GM12872 (cell line): ENCODE data around the gene ZNF248.

ENCODE experiments used
- TF ChIP-seq, protein P1 (sequence below): IDR thresholded peaks from 3 replicates; pipeline ENCODE4 v1.5.1; 2011; ENCODE audit warnings: low read depth, mild to moderate bottlenecking, low read length, moderate library complexity; ENCODE audit not compliant: insufficient read depth

Gene ZNF248

DNA sequence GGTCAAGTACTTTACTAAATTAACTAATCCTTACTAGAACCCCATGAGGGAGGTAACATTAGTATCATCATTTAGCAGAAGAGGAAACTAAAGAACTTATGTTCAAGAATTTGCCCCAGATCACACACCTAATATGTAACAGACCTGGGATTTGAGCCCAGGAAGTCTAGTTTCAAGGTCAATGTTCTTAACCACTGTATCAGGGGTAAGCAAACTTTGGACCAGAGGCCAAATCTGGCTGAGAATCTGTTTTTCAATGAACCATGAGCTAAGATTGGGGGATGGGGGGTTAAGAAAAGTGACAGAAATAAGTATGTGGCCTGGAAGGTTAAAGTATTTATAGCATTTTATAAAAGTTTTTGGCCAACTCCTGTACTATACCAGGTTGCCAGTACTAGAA, 95.1 kb downstream of the ZNF248 start:
- TF ChIP-seq, protein P1, sequence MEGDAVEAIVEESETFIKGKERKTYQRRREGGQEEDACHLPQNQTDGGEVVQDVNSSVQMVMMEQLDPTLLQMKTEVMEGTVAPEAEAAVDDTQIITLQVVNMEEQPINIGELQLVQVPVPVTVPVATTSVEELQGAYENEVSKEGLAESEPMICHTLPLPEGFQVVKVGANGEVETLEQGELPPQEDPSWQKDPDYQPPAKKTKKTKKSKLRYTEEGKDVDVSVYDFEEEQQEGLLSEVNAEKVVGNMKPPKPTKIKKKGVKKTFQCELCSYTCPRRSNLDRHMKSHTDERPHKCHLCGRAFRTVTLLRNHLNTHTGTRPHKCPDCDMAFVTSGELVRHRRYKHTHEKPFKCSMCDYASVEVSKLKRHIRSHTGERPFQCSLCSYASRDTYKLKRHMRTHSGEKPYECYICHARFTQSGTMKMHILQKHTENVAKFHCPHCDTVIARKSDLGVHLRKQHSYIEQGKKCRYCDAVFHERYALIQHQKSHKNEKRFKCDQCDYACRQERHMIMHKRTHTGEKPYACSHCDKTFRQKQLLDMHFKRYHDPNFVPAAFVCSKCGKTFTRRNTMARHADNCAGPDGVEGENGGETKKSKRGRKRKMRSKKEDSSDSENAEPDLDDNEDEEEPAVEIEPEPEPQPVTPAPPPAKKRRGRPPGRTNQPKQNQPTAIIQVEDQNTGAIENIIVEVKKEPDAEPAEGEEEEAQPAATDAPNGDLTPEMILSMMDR = no peak

DNA sequence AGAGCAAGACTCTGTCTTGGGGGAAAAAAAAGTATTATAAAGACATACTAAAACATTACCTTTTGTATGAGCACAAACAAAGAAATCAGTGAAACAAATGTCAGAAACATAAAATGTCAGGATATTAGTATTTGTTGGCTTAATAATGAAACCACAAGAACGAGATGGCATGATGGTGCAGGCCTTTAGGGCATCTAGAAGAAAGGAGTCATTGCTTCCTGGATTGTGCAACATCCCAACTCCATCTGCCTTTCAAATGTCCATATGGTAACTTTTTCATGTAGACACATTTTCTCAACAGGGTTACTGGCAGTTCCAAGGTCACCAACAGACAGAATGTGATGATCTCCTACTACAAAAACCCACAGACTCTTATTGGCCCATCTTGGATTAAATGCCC, 96.6 kb downstream of the ZNF248 start:
- TF ChIP-seq, protein P1 = no peak

DNA sequence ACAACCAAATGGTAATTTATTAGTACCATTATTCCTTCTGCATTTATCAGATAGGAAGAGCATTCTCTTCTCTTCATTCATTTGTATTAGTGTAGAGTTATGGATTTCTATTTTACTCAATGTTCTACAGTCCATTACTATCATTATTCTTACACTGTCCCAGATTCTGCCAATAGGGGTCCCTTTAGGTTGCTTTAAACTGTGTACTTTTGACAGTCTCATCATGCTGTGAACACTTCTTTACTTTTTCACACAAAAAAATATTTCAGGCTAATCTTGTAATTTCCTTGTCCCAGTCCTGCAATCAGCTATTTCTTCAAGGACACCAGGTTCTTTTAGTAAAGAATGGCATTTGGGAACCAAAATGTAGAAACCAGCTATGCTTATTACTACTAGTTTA, 99.3 kb downstream of the ZNF248 start:
- TF ChIP-seq, protein P1 = no peak

DNA sequence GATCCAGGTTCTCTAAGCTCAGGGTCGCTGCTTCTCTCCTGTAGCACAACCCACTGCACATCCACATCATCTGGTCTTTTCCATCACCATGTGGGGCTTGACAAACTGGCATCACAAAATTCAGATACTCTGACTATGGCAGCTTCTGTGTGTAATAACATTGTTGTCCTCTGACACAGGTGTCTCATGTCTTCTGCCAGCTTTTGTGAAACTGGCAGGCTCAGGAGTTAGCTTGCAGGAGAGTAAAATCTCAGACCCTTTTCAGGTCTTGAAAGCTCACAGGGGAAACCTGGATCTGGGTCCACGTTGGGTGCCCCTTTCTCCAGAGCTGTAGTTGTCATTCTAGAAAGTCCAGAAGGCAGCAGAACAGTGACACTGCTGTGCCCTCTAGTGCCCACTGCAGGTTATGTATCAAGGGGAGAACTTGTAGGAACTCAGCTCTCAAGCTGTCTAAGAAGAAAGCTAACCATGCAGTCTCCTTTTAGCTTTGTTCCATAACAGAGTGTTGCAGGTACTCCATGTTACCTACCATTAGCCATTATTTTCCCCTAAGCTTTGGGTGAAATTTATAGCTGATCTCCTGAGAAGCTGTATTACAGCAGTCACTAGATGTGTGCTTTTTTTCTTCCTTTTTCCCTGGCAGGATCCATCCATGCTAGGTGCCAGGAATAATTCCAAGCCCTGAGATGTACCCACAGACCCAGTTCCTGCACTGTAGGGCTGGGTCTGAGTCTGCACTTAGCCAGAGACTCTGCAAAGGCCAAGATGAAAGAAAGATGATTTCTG, 102.7 kb downstream of the ZNF248 start:
- TF ChIP-seq, protein P1 = peak; percentile 58

DNA sequence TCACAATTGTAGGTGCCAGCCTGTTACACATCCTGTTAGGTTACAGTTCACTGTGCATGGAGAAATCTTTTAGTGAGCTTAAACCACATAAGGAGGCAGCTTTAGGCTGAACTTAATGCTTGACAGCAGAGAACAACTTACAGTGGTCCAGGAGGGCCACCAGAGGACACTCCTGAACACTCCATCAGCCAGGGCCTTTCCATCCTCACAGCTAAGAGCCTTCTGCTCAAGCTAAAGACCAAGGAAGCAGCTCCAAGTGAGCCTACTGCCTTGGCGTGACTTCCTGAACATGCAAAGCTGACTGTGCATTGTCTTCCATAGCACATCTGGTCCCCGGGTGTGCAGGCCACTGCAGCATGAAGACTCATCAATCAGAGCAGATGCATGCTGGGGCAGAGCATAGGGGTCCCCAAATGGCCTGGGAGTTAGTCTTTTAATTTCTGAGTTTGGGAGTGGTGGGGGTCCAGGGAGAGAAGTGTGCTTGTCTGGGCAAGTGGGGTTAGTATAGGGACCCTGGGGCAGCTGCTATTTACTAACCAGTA, 105.0 kb downstream of the ZNF248 start:
- TF ChIP-seq, protein P1 = no peak

DNA sequence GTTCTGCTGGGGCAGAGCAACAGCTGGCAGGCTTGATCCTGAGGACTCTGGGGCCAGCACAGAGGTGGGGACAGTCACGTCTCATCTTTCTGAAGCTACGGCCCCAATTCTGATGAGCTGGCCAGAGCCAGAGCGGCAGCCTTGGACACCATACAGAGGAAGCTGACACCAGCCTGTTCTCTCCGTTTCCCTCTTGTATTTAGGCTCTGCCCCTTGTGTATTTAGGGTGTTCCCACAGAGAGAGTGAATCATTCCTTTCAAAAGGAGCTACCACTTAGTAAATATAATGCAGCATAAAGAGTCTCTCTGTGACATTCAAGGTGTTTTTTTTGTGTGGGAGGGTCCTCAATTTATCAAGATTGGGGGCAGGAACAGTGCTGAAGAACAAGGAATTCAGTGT, 109.2 kb downstream of the ZNF248 start:
- TF ChIP-seq, protein P1 = no peak

DNA sequence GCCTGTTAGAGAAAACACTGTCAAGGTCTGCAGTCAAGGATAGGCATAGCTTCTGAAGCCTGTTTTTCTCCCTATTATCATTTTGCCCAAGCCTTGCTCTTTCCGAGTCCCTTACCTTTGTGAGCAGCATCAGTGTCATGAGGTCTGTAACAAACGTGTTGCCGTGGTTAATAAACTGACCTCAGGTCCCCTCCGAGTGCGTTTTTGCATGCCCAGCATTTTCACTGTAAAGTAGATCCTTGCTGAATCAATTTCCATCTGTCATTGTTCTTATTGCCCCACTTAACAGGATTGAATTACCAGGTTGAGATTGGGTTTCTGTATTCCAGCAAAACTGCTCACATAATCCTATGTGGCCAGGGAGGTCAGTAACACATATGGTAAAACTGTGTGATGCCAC, 110.3 kb downstream of the ZNF248 start:
- TF ChIP-seq, protein P1 = no peak
